GM12878 (cell line): ENCODE results near the gene SMC1B.

Source experiments
- CEBPB ChIP-seq, 2 experiments: fragments of 150-350 bp in 1 of 2; IDR thresholded peaks; 2 replicates each; pipeline ENCODE4 v1.6.1; 2012 to 2014; ENCODE audit warnings: low read depth in 2 of 2, low read length in 2 of 2, borderline replicate concordance in 1 of 2, inconsistent platforms in 1 of 2
- EGR1 ChIP-seq, 2 experiments: IDR thresholded peaks; 1 replicate in 1 of 2; 2 replicates in 1 of 2; pipeline ENCODE4 v1.6.1; 2011 to 2012; ENCODE audit warnings: low read depth in 2 of 2, low read length in 2 of 2, borderline replicate concordance in 1 of 2, mild to moderate bottlenecking in 1 of 2, moderate library complexity in 1 of 2
- MXI1 ChIP-seq: fragments of 150-350 bp; IDR thresholded peaks from 2 replicates; pipeline ENCODE4 v1.6.1; 2011; ENCODE audit warnings: low read depth, mild to moderate bottlenecking, inconsistent platforms, low read length, improper control_type of control experiment
- TAF1 ChIP-seq: IDR thresholded peaks from 2 replicates; pipeline ENCODE4 v1.6.1; 2011; ENCODE audit warnings: mild to moderate bottlenecking, low read depth, low read length, borderline replicate concordance
- YY1 ChIP-seq: IDR thresholded peaks from 2 replicates; pipeline ENCODE4 v1.6.1; 2011; ENCODE audit warnings: low read depth, mild to moderate bottlenecking, low read length

DNA sequence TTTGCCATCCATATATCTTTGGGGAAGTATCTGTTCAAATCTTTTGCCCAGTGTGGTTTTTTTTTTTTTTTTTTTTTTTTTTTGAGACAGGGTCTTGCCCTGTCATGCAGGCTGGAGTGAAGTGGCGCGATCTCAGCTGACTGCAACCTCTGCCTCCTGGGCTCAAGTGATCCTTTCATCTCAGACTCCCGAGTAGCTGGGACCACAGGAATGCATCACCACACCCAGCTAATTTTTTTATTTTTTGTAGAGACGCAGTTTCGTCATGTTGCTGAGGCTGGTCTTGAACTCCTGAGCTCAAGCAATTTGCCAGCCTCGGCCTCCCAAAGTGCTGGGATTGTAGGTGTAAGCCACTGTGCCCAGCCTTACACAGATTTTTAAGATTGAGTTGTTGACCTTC is 108.4 kb downstream of the SMC1B start:
- no peak for TF ChIP-seq CEBPB (IDR thresholded peaks at IDR 0.05; ENCODE audit: borderline replicate concordance in 1 of 2, low read depth in 2 of 2, low read length in 2 of 2)
- TF ChIP-seq YY1, result no peak
- TF ChIP-seq MXI1, result no peak
- TF ChIP-seq TAF1, result no peak
- TF ChIP-seq EGR1 (IDR thresholded peaks at IDR 0.05; ENCODE audit: borderline replicate concordance in 1 of 2, low read depth in 2 of 2, low read length in 2 of 2), result no peak
